ENCODE measurements around the gene CRTC2.
"Not testable (repeated sequence)": the region's sequence is repeated elsewhere in the genome, so short reads cannot be mapped to it uniquely, and the experiment has no call there.

Gene CRTC2
- total RNA-seq = 43.8 to 48.8 reads per million in 2 donors

GRCh38 chr1:153958111-153958960, at the start of gene CRTC2:
TSS of gene CRTC2 (minus strand) at chr1:153958612. CDS start at chr1:153958497, 115 bp downstream.
- DNase-seq = peak; percentile 74

GRCh38 chr1:154006136-154006535, 47.7 kb upstream of the CRTC2 start:
- no peak for DNase-seq

GRCh38 chr1:154000420-154000819, 42.0 kb upstream of the CRTC2 start:
- no peak for DNase-seq

GRCh38 chr1:153996882-153997281, 38.5 kb upstream of the CRTC2 start:
- DNase-seq = not testable (repeated sequence)

- DNase-seq = no peak
These were observed 37.2 kb upstream of the CRTC2 start for GRCh38 chr1:153995640-153996039.

- no peak for DNase-seq
These were observed 36.8 kb upstream of the CRTC2 start for GRCh38 chr1:153995202-153995601.

GRCh38 chr1:153991806-153992205, 33.4 kb upstream of the CRTC2 start:
- no peak for DNase-seq

GRCh38 chr1:153991151-153991630, 32.8 kb upstream of the CRTC2 start:
- no peak for DNase-seq

GRCh38 chr1:153990468-153991150, 32.2 kb upstream of the CRTC2 start, which contains the start of gene RPS27:
TSS of gene RPS27 (plus strand) at chr1:153990762. CDS start at chr1:153990797, 35 bp downstream.
- peak; percentile 26 for DNase-seq

GRCh38 chr1:153987621-153988020, 29.2 kb upstream of the CRTC2 start:
- DNase-seq = no peak

GRCh38 chr1:153985941-153986761, 27.7 kb upstream of the CRTC2 start, which contains the start of gene RAB13:
TSS of gene RAB13 (minus strand) at chr1:153986339. CDS start at chr1:153986236, 103 bp downstream.
- no peak for DNase-seq

GRCh38 chr1:153985341-153985912, 27.0 kb upstream of the CRTC2 start:
- DNase-seq = no peak

GRCh38 chr1:153984123-153984894, 25.9 kb upstream of the CRTC2 start:
- no peak for DNase-seq

- DNase-seq = not testable (repeated sequence)
These were observed 23.3 kb upstream of the CRTC2 start for GRCh38 chr1:153981735-153982134.

GRCh38 chr1:153979091-153979490, 20.7 kb upstream of the CRTC2 start:
- not testable (repeated sequence) for DNase-seq

- no peak for DNase-seq
These were observed 20.0 kb upstream of the CRTC2 start for GRCh38 chr1:153978274-153978909.

- DNase-seq = peak; percentile 43
These were observed 19.1 kb upstream of the CRTC2 start, which contains the start of gene JTB for GRCh38 chr1:153977250-153978240. TSS of gene JTB (minus strand) at chr1:153977674. CDS start at chr1:153977252, 422 bp downstream.

- no peak for DNase-seq
These were observed 18.4 kb upstream of the CRTC2 start for GRCh38 chr1:153976819-153977249.

- no peak for DNase-seq
These were observed 15.1 kb upstream of the CRTC2 start for GRCh38 chr1:153973525-153973924.

Measured in activated gamma-delta T cell (primary cell).